HG02938 (cell line): ENCODE measurements around the gene OR2C3.
"Not testable (repeated sequence)": the region's sequence is repeated elsewhere in the genome, so short reads cannot be mapped to it uniquely, and the experiment has no call there.

Experiments used
- ATAC-seq: cut with Tn5 transposase; IDR thresholded peaks from one replicate; pipeline ENCODE4 v1.9.1; 2021; ENCODE audit warnings: mild to moderate bottlenecking, moderate library complexity; ENCODE audit not compliant: unreplicated experiment

OR2C3 gene

DNA sequence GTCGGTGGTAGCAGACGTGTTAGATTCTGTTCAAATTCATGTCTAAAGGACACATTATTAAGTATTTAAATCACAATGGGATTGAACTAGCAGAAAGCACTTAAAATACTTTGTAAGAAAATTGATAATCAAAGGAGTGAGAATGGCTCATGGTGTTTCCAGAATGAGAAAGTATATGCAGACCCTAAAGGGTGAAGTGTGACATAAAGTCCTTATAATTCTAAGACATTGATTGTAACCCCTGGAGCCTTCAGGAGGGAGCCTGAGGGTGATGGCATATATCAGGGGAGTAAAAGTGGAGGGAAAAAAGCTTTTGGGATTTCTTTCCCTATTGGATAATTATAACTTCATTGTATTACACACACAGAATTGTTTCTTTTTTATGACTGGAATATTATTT, at the start of gene OR2C3:
Gene OR2C3, minus strand, starts transcription at position 101 of the 400 bp plus-strand sequence. CDS start 3,929 bp downstream, outside the sequence.
- ATAC-seq: no peak

- no peak for ATAC-seq
Observed at GRCh38 chr1:247578946-247579460, 42.8 kb upstream of the OR2C3 start.

DNA sequence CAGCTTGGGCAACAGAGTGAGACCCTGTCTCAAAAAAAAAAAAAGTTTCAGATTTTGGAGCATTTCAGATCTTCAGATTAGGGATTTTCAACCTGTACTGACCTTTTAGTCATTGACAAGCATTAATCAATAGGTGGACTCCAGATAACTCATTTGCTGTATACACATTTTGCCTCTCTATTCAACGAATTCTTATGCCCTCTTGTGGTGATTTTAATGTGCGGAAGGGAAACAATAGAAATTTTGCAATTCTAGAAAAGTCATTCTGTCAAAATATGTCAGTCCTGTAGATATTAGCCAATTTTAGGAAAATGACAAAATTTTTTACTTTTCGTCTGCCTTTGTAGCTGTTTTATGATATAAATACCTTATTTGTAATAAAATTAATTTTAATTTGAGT, 40.3 kb upstream of the OR2C3 start:
- no peak for ATAC-seq

DNA sequence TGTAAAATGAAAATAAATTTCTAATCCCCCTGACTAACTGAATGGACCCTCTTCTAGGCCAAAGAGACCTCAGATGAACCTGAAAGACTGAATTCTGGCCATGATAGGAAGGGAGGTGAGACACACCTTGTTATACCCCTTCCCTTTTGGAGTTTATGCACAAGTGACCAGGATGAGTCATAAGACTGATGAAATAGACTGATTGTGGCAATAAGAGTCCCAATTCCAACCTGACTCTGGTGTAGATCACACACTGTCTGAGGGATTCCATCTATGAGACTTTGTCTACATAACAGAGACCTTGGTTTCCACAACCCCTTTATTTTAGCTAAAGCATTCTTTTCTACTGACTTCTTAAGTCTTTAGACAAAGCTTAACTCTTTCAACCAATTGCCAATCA, 38.4 kb upstream of the OR2C3 start:
- no peak for ATAC-seq

GRCh38 chr1:247574236-247574635, 38.0 kb upstream of the OR2C3 start:
- no peak for ATAC-seq

GRCh38 chr1:247562198-247562597, 26.0 kb upstream of the OR2C3 start:
- ATAC-seq: no peak

- ATAC-seq: no peak
Observed at GRCh38 chr1:247561711-247562110, 25.5 kb upstream of the OR2C3 start.

GRCh38 chr1:247557926-247558674, 21.9 kb upstream of the OR2C3 start:
- ATAC-seq: no peak

DNA sequence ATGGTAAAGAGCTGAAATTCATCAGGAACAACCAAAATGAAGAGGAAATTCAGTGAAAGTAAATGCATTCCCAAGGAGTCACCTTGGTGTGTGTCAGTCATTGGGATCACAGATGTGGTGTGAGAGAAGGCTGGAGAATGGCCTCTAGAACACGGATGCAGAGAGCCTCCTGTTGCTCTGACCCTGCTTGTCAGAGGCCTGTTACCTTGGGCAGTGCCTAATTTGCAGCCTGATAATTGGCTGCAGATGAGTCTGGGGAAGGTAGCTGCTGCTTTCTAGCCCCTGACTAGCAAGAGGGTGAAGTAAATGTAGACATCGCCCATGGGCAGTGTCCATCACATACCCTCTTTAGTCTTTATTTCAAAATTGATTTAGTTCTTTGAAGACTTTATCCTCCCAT, 16.0 kb upstream of the OR2C3 start:
- ATAC-seq: no peak

DNA sequence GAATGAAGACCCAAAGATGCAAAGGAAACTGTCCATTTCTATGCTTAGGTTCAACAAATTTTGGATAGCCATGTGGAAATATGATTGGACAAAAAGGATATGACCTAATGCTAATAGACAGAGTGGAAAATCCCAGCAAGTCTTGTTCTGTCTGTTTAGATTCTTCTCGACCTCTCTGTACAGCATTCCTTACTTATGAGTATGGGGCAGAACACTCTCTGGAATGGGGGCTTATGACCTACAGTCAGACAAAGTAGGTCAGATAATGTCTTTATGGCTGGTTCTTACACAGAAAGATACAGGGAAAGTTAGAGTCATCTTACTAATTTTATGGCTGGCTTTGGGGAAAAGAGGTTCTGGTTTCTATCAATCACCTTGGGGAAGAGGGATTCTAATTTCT, 15.5 kb upstream of the OR2C3 start:
- ATAC-seq: no peak

- ATAC-seq: no peak
Observed at GRCh38 chr1:247548769-247549182, 12.5 kb upstream of the OR2C3 start, which contains the start of gene GCSAML. Gene GCSAML (plus strand): TSS chr1:247549134. CDS start chr1:247549192, 58 bp downstream.

- ATAC-seq: no peak
Observed at GRCh38 chr1:247548092-247548491, 11.9 kb upstream of the OR2C3 start.

- ATAC-seq: no peak
Observed at GRCh38 chr1:247542811-247543210, 6.6 kb upstream of the OR2C3 start.

- ATAC-seq: no peak
Observed at GRCh38 chr1:247540581-247540980, 4.3 kb upstream of the OR2C3 start.

- ATAC-seq: no peak
Observed at GRCh38 chr1:247539215-247539614, 3.0 kb upstream of the OR2C3 start.

- no peak for ATAC-seq
Observed at GRCh38 chr1:247538561-247538960, 2.3 kb upstream of the OR2C3 start.

DNA sequence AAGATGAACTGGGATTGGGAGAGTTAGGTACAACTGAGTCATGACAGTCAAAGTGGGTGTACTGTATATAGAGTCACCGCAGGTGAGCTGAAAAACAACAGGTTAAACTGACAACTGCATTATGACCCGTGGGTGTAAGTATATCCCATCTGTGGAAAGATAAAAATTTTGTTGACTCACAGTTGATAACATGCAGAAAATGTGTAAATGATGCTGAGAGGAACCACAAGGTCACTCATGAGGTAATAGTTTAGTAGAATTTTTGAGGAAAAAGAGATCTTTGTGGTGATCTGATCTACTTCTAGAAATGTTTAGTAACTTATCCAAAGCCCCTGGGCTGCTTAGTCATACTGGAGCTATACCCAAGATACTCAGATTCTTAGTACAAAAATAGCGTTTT, 838 bp downstream of the OR2C3 start:
- no peak for ATAC-seq

DNA sequence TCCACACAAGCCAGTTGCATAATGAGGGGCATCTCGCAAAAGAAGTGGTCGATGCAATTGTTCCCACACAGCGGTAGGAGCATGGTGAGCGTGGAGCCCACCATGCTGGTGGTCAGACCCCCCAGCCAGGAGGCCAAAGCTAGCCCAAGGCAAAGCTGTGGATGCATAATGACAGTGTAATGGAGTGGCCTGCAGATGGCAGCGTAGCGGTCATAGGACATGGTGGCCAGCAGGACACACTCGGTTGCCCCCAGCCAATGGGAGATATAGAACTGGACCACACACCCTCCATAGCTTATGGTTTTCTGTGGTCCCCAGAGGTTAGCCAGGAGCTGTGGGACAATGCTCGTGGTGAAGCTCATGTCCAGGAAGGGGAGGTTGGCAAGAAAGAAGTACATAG, 4.3 kb downstream of the OR2C3 start:
- ATAC-seq: no peak

GRCh38 chr1:247530785-247531184, 5.5 kb downstream of the OR2C3 start:
- ATAC-seq: no peak

DNA sequence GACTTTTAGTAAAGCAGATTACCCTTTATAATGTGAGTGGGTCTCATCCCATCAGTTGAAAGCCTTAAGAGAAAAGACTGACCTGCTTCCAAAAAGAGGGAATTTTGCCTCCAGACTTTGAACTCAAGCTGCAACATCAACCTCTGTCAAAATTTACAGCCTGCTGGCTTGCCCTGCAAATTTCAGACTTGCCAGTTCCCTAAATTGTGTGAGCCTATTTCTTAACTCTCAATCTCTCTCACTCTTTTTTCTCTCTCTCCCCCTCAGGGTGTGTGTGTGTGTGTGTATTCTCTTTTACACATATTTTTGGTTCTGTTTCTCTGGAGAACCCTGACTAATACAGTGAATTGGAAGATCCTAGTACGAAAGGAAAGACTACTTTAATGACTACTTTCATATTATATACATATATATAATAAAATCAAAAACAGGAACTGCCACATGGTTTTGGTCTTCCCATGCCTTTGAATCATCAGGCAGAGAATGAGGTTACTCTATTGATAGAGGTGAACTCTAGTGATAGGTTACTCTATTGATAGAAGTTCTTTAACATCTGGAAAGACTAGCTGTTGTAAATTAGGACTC, 6.4 kb downstream of the OR2C3 start:
- ATAC-seq: no peak

DNA sequence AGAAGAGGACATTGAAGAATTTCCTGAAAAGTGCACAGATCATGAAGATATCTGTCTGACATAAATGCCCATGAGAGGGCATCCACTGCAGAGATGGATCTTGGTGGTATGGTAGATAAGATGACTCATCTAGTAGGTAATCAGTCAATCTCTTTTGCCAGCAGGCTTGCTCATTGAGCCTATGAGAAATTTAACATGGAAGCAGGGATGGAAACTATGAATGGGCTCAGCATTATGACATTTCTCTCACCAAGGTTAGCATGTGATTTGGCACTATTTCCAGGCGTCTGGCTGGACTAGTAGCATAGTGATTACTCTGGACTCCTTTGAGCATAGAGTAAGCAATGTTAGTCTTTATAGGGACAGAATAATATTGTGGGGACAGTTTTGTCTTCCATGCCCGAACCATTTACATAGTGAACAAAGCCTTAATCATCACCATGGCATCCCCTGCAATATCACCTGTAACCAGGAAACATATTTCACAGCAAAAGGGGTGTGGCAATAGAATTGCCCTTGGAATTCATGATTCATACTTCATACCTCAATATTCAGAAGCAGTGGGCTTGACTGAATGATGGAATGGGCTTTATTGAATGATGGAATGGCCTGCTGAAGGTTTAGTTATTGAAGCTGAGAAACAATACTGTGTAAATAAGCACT, 7.3 kb downstream of the OR2C3 start:
- ATAC-seq: no peak

GRCh38 chr1:247521886-247522285, 14.4 kb downstream of the OR2C3 start:
- not testable (repeated sequence) for ATAC-seq
